Vagina (tissue), 2 donors: Measurements from ENCODE around the gene GPR15.

Experiments used
- CTCF ChIP-seq, 3 experiments: fragments of 450-650 bp in 2 of 3; fragments of 200-600 bp in 1 of 3; sonication (generic) in 1 of 3; IDR thresholded peaks; one replicate each; pipeline ENCODE4 v1.5.1; 2017 to 2019; ENCODE audit warnings: antibody characterized with exemption in 3 of 3, mild to moderate bottlenecking in 2 of 3, moderate library complexity in 2 of 3
- POLR2A ChIP-seq, 2 donors: fragments of 450-650 bp; IDR thresholded peaks; one replicate each; pipeline ENCODE4 v1.6.1; 2017; ENCODE audit warnings: antibody characterized with exemption in 2 of 2, mild to moderate bottlenecking in 2 of 2, moderate library complexity in 2 of 2
- POLR2AphosphoS5 ChIP-seq, 2 donors: sonication (generic); formaldehyde crosslinking; IDR thresholded peaks; one replicate each; pipeline ENCODE4 v1.9.0; 2017; ENCODE audit warnings: antibody characterized with exemption in 2 of 2, mild to moderate bottlenecking in 2 of 2, low read depth in 1 of 2; ENCODE audit not compliant: insufficient read depth in 1 of 2

DNA sequence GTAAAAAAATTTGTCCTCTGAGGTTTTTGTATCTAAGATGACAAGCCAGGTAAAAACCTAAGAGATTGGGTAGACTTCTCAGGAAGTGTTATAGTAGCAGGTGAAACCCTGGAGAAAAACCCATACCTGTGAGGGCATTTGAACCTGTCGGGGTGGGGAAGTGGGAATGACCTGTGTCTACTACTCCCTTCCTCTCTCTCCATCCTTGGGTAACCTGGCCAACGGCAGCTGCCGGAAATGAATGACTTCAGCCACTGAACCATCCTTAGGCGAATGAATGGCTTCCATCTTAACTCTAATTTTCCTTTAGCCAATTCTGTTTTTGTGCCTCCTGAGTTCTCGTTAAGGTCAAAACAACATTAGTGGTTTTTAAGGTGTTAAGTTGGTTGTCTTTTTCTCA, 16.8 kb downstream of the GPR15 start:
- TF ChIP-seq CTCF (IDR thresholded peaks at IDR 0.05) (no peak), POLR2A (IDR thresholded peaks at IDR 0.05) (no peak), POLR2AphosphoS5 (IDR thresholded peaks at IDR 0.05; ENCODE audit: insufficient read depth in 1 of 2, low read depth in 1 of 2) (no peak)
